ENCODE measurements around the gene ASIC2. TPM values are rescaled to one million over a fixed set of nuclear protein-coding genes. Genes with fewer than 3 reads are reported as not detected.

The ASIC2 gene
- total and polyA plus RNA-seq, 2 donors (not counting 1 experiment from before 2014, with no cell fraction given) = not detected

GRCh38 chr17:32964541-32964940 lies 328.6 kb downstream of the ASIC2 start:
- POLR2A ChIA-PET = no interaction called here
- no peak overlapping the region for H3K4me3 Mint-ChIP-seq
- H3K4me1 Mint-ChIP-seq = no peaks in the 10 kb centered on the region
- intact Hi-C loops (cut with micrococcal nuclease) = no loop called here
- ATAC-seq (ENCODE audit: low read depth) (no peak), DNase-seq (no peak)
- TF ChIP-seq, protein P1, sequence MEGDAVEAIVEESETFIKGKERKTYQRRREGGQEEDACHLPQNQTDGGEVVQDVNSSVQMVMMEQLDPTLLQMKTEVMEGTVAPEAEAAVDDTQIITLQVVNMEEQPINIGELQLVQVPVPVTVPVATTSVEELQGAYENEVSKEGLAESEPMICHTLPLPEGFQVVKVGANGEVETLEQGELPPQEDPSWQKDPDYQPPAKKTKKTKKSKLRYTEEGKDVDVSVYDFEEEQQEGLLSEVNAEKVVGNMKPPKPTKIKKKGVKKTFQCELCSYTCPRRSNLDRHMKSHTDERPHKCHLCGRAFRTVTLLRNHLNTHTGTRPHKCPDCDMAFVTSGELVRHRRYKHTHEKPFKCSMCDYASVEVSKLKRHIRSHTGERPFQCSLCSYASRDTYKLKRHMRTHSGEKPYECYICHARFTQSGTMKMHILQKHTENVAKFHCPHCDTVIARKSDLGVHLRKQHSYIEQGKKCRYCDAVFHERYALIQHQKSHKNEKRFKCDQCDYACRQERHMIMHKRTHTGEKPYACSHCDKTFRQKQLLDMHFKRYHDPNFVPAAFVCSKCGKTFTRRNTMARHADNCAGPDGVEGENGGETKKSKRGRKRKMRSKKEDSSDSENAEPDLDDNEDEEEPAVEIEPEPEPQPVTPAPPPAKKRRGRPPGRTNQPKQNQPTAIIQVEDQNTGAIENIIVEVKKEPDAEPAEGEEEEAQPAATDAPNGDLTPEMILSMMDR (IDR thresholded peaks at IDR 0.05) = no peak
- no peak for TF ChIP-seq EZH2 (IDR thresholded peaks at IDR 0.05; ENCODE audit: borderline replicate concordance, insufficient read depth, low read depth, low read length, poor library complexity, severe bottlenecking)
- no peak overlapping the region for H3K9ac ChIP-seq (ENCODE audit: low read length)
- H3K9me3 ChIP-seq (ENCODE audit: control extremely low read depth in 1 of 3, control insufficient read depth in 2 of 3, insufficient read depth in 1 of 3, low read length in 2 of 3) = no peaks in the 10 kb centered on the region
- no peaks in the 10 kb centered on the region for H3K36me3 ChIP-seq (replicated peaks in 1 of 2; ENCODE audit: control extremely low read depth in 1 of 2, control insufficient read depth in 1 of 2, extremely low read depth in 1 of 2, insufficient read depth in 2 of 2, low read length in 1 of 2)
- no peak overlapping the region for H3K27ac ChIP-seq (ENCODE audit: low read length in 2 of 2)
- no peaks in the 10 kb centered on the region for H4K20me1 ChIP-seq (ENCODE audit: control insufficient read depth, insufficient read depth, low read length, poor library complexity, severe bottlenecking)
- no peak overlapping the region for H3K4me3 ChIP-seq (ENCODE audit: control extremely low read depth in 1 of 5, extremely low read depth in 1 of 5, insufficient read depth in 1 of 5, low read depth in 2 of 5, low read length in 4 of 5)
- 88% methylated on average over 11 of the region's 11 CpGs for WGBS (ENCODE audit: insufficient coverage)
- H3K79me2 ChIP-seq (ENCODE audit: control insufficient read depth, insufficient read depth, low read length) = no peaks in the 10 kb centered on the region
- no peaks in the 10 kb centered on the region for H3K9me3 Mint-ChIP-seq (ENCODE audit: insufficient read depth)
- CTCF ChIA-PET = no interaction called here
- H3K4me2 ChIP-seq (replicated peaks; ENCODE audit: low read depth, low read length, poor library complexity, severe bottlenecking) = no peak overlapping the region
- H3K27me3 ChIP-seq (replicated peaks in 1 of 4; ENCODE audit: control extremely low read depth in 1 of 4, control insufficient read depth in 3 of 4, insufficient read depth in 4 of 4, low read length in 3 of 4) = peaks cover 0 to 12% (median 4%) of the 10 kb centered on the region in 4 experiments
- peaks cover 35% of the 10 kb centered on the region for H3K27me3 Mint-ChIP-seq
- no peaks in the 10 kb centered on the region for H3K4me1 ChIP-seq (ENCODE audit: control insufficient read depth in 2 of 2, insufficient read depth in 2 of 2, low read length in 2 of 2)
- H3K27ac Mint-ChIP-seq = no peak overlapping the region
- no peak overlapping the region for H2AFZ ChIP-seq (ENCODE audit: insufficient read depth, low read depth, low read length, poor library complexity, severe bottlenecking)
